HepG2 (cell line): ENCODE data around the gene TPPP2. TPM values are rescaled to one million over a fixed set of nuclear protein-coding genes. Genes with fewer than 3 reads are reported as not detected.
A peak's percentile ranks its signal among the peaks of the same experiment; 100 is the strongest.

Experiments
- BHLHE40 ChIP-seq: IDR thresholded peaks from 2 replicates; pipeline ENCODE4 v1.6.1; 2011; ENCODE audit warnings: low read length, improper control_type of control experiment
- ERF ChIP-seq: IDR thresholded peaks from 2 replicates; pipeline ENCODE4 v1.6.1; 2018; ENCODE audit warnings: missing biosample characterization, missing genetic modification reagents
- FOXA1 ChIP-seq, 2 experiments: fragments of 450-650 bp in 1 of 2; sonication (generic) in 1 of 2; formaldehyde crosslinking in 1 of 2; IDR thresholded peaks; 2 replicates each; pipeline versions ENCODE4 v1.4.0 to v1.6.1; 2016 to 2020; ENCODE audit warnings: missing genetic modification reagents in 1 of 2
- FOXJ3 ChIP-seq: sonication (generic); formaldehyde crosslinking; IDR thresholded peaks from 2 replicates; pipeline ENCODE4 v1.4.0; 2020; ENCODE audit warnings: missing genetic modification reagents, mild to moderate bottlenecking, borderline replicate concordance
- MXD4 ChIP-seq: IDR thresholded peaks from 2 replicates; pipeline ENCODE4 v1.6.1; 2016; ENCODE audit warnings: mild to moderate bottlenecking, missing biosample characterization, missing genetic modification reagents
- RBM39 ChIP-seq: fragments of 200-400 bp; formaldehyde crosslinking; IDR thresholded peaks from one replicate; pipeline ENCODE4 v1.6.1; 2018; ENCODE audit warnings: antibody characterized with exemption, mild to moderate bottlenecking, low read depth, low read length; ENCODE audit not compliant: poor library complexity, severe bottlenecking
- SMAD3 ChIP-seq: sonication (generic); formaldehyde crosslinking; IDR thresholded peaks from 2 replicates; pipeline ENCODE4 v1.4.0; 2020; ENCODE audit warnings: missing genetic modification reagents
- SYNCRIP ChIP-seq: fragments of 200-400 bp; formaldehyde crosslinking; IDR thresholded peaks from 2 replicates; pipeline ENCODE4 v1.6.1; 2018; ENCODE audit warnings: mild to moderate bottlenecking, low read depth, low read length; ENCODE audit not compliant: insufficient read depth
- ZBED4 ChIP-seq: sonication (generic); formaldehyde crosslinking; IDR thresholded peaks from 2 replicates; pipeline ENCODE4 v1.4.0; 2020; ENCODE audit warnings: missing genetic modification reagents, borderline replicate concordance
- ZFP91 ChIP-seq: sonication (generic); formaldehyde crosslinking; IDR thresholded peaks from 2 replicates; pipeline ENCODE4 v1.9.0; 2022; ENCODE audit warnings: missing genetic modification reagents, mild to moderate bottlenecking, borderline replicate concordance
- ZNF362 ChIP-seq: sonication (generic); formaldehyde crosslinking; IDR thresholded peaks from 2 replicates; pipeline ENCODE4 v1.4.0; 2020; ENCODE audit warnings: missing genetic modification reagents, mild to moderate bottlenecking, borderline replicate concordance
- ZNF562 ChIP-seq: sonication (generic); formaldehyde crosslinking; IDR thresholded peaks from 2 replicates; pipeline ENCODE4 v1.8.0; 2022; ENCODE audit warnings: missing genetic modification reagents, borderline replicate concordance
- ZNF580 ChIP-seq: IDR thresholded peaks from 2 replicates; pipeline ENCODE4 v1.6.1; 2016; ENCODE audit warnings: low read depth, borderline replicate concordance
- ZNF605 ChIP-seq: sonication (generic); formaldehyde crosslinking; IDR thresholded peaks from 2 replicates; pipeline ENCODE4 v1.8.0; 2022; ENCODE audit warnings: mild to moderate bottlenecking, missing genetic modification reagents
- ZNF639 ChIP-seq: conservative IDR thresholded peaks from 2 replicates; pipeline ENCODE4 v1.6.1; 2018; ENCODE audit warnings: missing genetic modification reagents
- ZNF674 ChIP-seq: sonication (generic); formaldehyde crosslinking; IDR thresholded peaks from 2 replicates; pipeline ENCODE4 v1.5.0; 2020; ENCODE audit warnings: low read depth, mild to moderate bottlenecking, missing genetic modification reagents
- ZNF713 ChIP-seq: sonication (generic); formaldehyde crosslinking; IDR thresholded peaks from 2 replicates; pipeline ENCODE4 v1.4.0; 2020; ENCODE audit warnings: mild to moderate bottlenecking, missing genetic modification reagents
- ZNF781 ChIP-seq: sonication (generic); formaldehyde crosslinking; IDR thresholded peaks from 2 replicates; pipeline ENCODE4 v1.5.1; 2020; ENCODE audit warnings: borderline replicate concordance, mild to moderate bottlenecking, missing genetic modification reagents; ENCODE audit errors: not compliant biosample characterization
- ZNF790 ChIP-seq: sonication (generic); formaldehyde crosslinking; IDR thresholded peaks from 2 replicates; pipeline ENCODE4 v1.8.0; 2022; ENCODE audit warnings: missing genetic modification reagents, mild to moderate bottlenecking, borderline replicate concordance
- ZSCAN9 ChIP-seq: IDR thresholded peaks from 2 replicates; pipeline ENCODE4 v1.6.1; 2016; ENCODE audit warnings: borderline replicate concordance
- polyA plus RNA-seq, 8 experiments: library from polyadenylated mRNA; depleted of rRNA in 3 of 8; stranded (reverse) in 7 of 8; unstranded in 1 of 8; fragments of >200 nt; fragmentation: Illumina TruSeq in 4 of 8; extraction: Trizol in 4 of 8; gene quantifications; 2 replicates each; pipeline versions ENCODE4 v1.2.1 to v1.2.3, GENCODE V29; 2011 to 2016; ENCODE audit warnings: low read depth in 4 of 8, missing spikeins in 1 of 8, mixed read lengths in 1 of 8; ENCODE audit not compliant: insufficient read depth in 1 of 8
- total RNA-seq, 5 experiments: library from RNA; depleted of rRNA; stranded (reverse); fragments of >200 nt; fragmentation: Illumina TruSeq; extraction: Trizol; gene quantifications; 2 replicates each; pipeline ENCODE4 v1.2.3, GENCODE V29; 2016; ENCODE audit warnings: low read depth in 1 of 5

Gene TPPP2
- total and polyA plus RNA-seq, 2 of the 13 experiments (the other 11 are each of a cell fraction or from before 2014, with no cell fraction given), result 0.58 to 4.2 TPM

GRCh38 chr14:21055432-21056117 is 25.6 kb downstream of the TPPP2 start (continued):
- TF ChIP-seq ZNF605 (peak; percentile 82), ZNF362 (CRISPR knock-in tag) (peak; percentile 24; the same call in 1 of the 2 replicates), SMAD3 (CRISPR knock-in tag) (peak; percentile 37; the same call in 1 of the 2 replicates), ZNF790 (CRISPR knock-in tag) (peak; percentile 26; the same call in 1 of the 2 replicates), FOXA1 (IDR thresholded peaks at IDR 0.05) (no peak), FOXA1 (CRISPR knock-in tag; IDR thresholded peaks at IDR 0.05) (peak; percentile 71), MXD4 (CRISPR knock-in tag) (no peak), RBM39 (no peak), ZNF713 (no peak), ZFP91 (CRISPR knock-in tag) (peak; percentile 48; the same call in 1 of the 2 replicates), ZNF781 (CRISPR knock-in tag) (peak; percentile 80), ZSCAN9 (CRISPR knock-in tag) (peak; percentile 85), SYNCRIP (no peak), ZNF580 (CRISPR knock-in tag) (peak; percentile 97), ZNF562 (CRISPR knock-in tag) (no peak), ZBED4 (peak; percentile 65; the same call in 1 of the 2 replicates), ERF (CRISPR knock-in tag) (peak; percentile 92), BHLHE40 (no peak), ZNF639 (CRISPR knock-in tag) (peak; percentile 80), ZNF674 (CRISPR knock-in tag) (no peak), FOXJ3 (peak; percentile 68; the same call in 1 of the 2 replicates)
